Nephron (organoid): ENCODE data around the gene ITIH4.

Source experiments
- H3K27ac Mint-ChIP-seq, 3 experiments: 2 replicates each; pipeline ENCODE4 v1.8.0; 2020; ENCODE audit warnings: mixed read lengths in 3 of 3, mild to moderate bottlenecking in 2 of 3, moderate library complexity in 1 of 3
- H3K27me3 Mint-ChIP-seq: 2 replicates; pipeline ENCODE4 v1.8.0; 2021; ENCODE audit warnings: low read depth, mild to moderate bottlenecking, moderate library complexity, mixed read lengths
- H3K36me3 Mint-ChIP-seq: 2 replicates; pipeline ENCODE4 v1.8.0; 2020; ENCODE audit warnings: low read depth, mixed read lengths
- H3K4me1 Mint-ChIP-seq: 2 replicates; pipeline ENCODE4 v1.8.0; 2020; ENCODE audit warnings: mixed read lengths
- H3K4me3 Mint-ChIP-seq, 3 experiments: 2 replicates each; pipeline ENCODE4 v1.8.0; 2020; ENCODE audit warnings: mild to moderate bottlenecking in 3 of 3, mixed read lengths in 3 of 3, moderate library complexity in 2 of 3
- H3K9me3 Mint-ChIP-seq: 2 replicates; pipeline ENCODE4 v1.8.0; 2020; ENCODE audit warnings: mixed read lengths
- CTCF ChIP-seq, 3 experiments: fragments of 200-600 bp; sonication (generic); IDR thresholded peaks; one replicate each; pipeline ENCODE4 v1.5.0; 2021; ENCODE audit warnings: antibody characterized with exemption in 3 of 3; ENCODE audit not compliant: unreplicated experiment in 3 of 3

ITIH4 gene

GRCh38 chr3:52848617-52849016 is 18.1 kb upstream of the ITIH4 start:
- peaks cover 16% of the 10 kb centered on the region for H3K36me3 Mint-ChIP-seq
- peaks cover 16% of the 10 kb centered on the region for H3K4me1 Mint-ChIP-seq
- no peaks in the 10 kb centered on the region for H3K27me3 Mint-ChIP-seq
- no peak overlapping the region for H3K4me3 Mint-ChIP-seq
- TF ChIP-seq CTCF (IDR thresholded peaks at IDR 0.05; ENCODE audit: unreplicated experiment in 3 of 3), result no peak
- H3K9me3 Mint-ChIP-seq, result no peaks in the 10 kb centered on the region
- H3K27ac Mint-ChIP-seq, result no peak overlapping the region

DNA sequence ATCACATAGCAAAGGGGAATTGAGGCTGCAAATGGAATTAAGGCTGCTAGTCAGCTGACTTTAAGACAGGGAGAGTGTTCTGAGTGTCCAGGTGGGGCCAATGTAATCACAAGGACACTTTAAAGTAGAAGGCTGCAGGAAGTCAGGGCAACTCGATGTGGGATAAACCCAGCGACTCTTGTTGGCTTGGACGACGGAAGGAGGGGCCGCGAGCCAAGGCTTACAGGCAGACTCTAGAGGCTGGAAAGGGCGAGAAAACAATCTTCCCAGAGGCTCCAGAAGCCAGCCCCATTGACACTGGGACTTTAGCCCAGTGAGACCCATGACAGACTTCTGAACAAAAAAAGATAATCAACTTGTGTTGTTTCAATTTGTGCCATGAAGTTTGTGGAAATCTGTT is 17.3 kb upstream of the ITIH4 start:
- peaks cover 16% of the 10 kb centered on the region for H3K36me3 Mint-ChIP-seq
- no peak for TF ChIP-seq CTCF (IDR thresholded peaks at IDR 0.05; ENCODE audit: unreplicated experiment in 3 of 3)
- H3K4me3 Mint-ChIP-seq, result no peak overlapping the region
- no peaks in the 10 kb centered on the region for H3K27me3 Mint-ChIP-seq
- H3K4me1 Mint-ChIP-seq, result peaks cover 16% of the 10 kb centered on the region
- H3K27ac Mint-ChIP-seq, result no peak overlapping the region
- H3K9me3 Mint-ChIP-seq, result no peaks in the 10 kb centered on the region

DNA sequence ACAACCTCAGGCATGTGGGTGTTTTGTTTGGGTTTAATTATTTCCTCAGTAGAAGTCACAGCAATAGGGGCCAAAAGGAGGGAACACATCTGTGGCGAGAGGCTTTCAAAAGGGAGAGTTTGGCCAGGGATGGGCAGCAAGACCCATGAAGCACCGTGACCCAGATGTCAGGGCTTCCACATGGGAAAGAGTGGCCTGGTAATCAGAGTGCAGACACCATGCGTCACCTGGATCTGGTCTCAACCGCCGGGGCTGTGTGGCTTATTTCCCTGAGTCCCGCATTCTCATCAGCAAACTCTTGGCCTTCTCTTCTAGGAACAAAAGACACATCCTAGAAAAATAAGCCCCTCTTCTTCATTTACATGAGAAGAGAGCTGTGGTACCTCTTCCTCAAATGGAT is 16.8 kb upstream of the ITIH4 start:
- Mint-ChIP-seq H3K27me3 (no peaks in the 10 kb centered on the region), H3K4me1 (peaks cover 18% of the 10 kb centered on the region)

GRCh38 chr3:52846432-52846965 is 16.0 kb upstream of the ITIH4 start:
- peaks cover 26% of the 10 kb centered on the region for H3K4me1 Mint-ChIP-seq
- TF ChIP-seq CTCF (IDR thresholded peaks at IDR 0.05; ENCODE audit: unreplicated experiment in 3 of 3), result no peak
- no peak overlapping the region for H3K4me3 Mint-ChIP-seq
- no peaks in the 10 kb centered on the region for H3K9me3 Mint-ChIP-seq
- H3K27me3 Mint-ChIP-seq, result no peaks in the 10 kb centered on the region
- no peak overlapping the region for H3K27ac Mint-ChIP-seq
- peaks cover 13% of the 10 kb centered on the region for H3K36me3 Mint-ChIP-seq

More for the DNA sequence above, 16.8 kb upstream of the ITIH4 start:
- no peaks in the 10 kb centered on the region for H3K9me3 Mint-ChIP-seq
- peaks cover 16% of the 10 kb centered on the region for H3K36me3 Mint-ChIP-seq
- peak overlapping the region in 1 of 3 experiments; percentile 17 for H3K27ac Mint-ChIP-seq
- H3K4me3 Mint-ChIP-seq, result no peak overlapping the region
- TF ChIP-seq CTCF (IDR thresholded peaks at IDR 0.05; ENCODE audit: unreplicated experiment in 3 of 3), result no peak

- Mint-ChIP-seq H3K36me3 (peaks cover 14% of the 10 kb centered on the region), H3K27me3 (no peaks in the 10 kb centered on the region), H3K4me3 (no peak overlapping the region), H3K9me3 (no peaks in the 10 kb centered on the region), H3K4me1 (peaks cover 32% of the 10 kb centered on the region), H3K27ac (no peak overlapping the region)
- TF ChIP-seq CTCF (IDR thresholded peaks at IDR 0.05; ENCODE audit: unreplicated experiment in 3 of 3), result peak in 2 of 3 experiments; percentile 24
These were observed 15.4 kb upstream of the ITIH4 start for GRCh38 chr3:52845691-52846431.

- H3K4me1 Mint-ChIP-seq, result peaks cover 33% of the 10 kb centered on the region
- H3K4me3 Mint-ChIP-seq, result no peak overlapping the region
- no peaks in the 10 kb centered on the region for H3K9me3 Mint-ChIP-seq
- H3K36me3 Mint-ChIP-seq, result peaks cover 14% of the 10 kb centered on the region
- no peak overlapping the region for H3K27ac Mint-ChIP-seq
- no peak for TF ChIP-seq CTCF (IDR thresholded peaks at IDR 0.05; ENCODE audit: unreplicated experiment in 3 of 3)
- no peaks in the 10 kb centered on the region for H3K27me3 Mint-ChIP-seq
These were observed 14.7 kb upstream of the ITIH4 start for GRCh38 chr3:52845157-52845556.
